NCI-H1105 (cell line): ENCODE data around the gene ATRN.
"Not testable (repeated sequence)": the region's sequence is repeated elsewhere in the genome, so short reads cannot be mapped to it uniquely, and the experiment has no call there.

Experiments used
- DNase-seq: peaks from one replicate; lab custom pipeline; 2025; lab: John Stamatoyannopoulos, UW

ATRN gene

GRCh38 chr20:3470208-3470626, 601 bp upstream of the ATRN start:
- DNase-seq: no peak

- no peak for DNase-seq
Measured at GRCh38 chr20:3471397-3472021, 691 bp downstream of the ATRN start.

- no peak for DNase-seq
Measured at GRCh38 chr20:3472105-3472504, 1.3 kb downstream of the ATRN start.

GRCh38 chr20:3473324-3473723, 2.5 kb downstream of the ATRN start:
- DNase-seq: no peak

GRCh38 chr20:3473944-3474343, 3.1 kb downstream of the ATRN start:
- no peak for DNase-seq

- not testable (repeated sequence) for DNase-seq
Measured at GRCh38 chr20:3477003-3477860, 6.4 kb downstream of the ATRN start.

- no peak for DNase-seq
Measured at GRCh38 chr20:3477861-3478544, 7.2 kb downstream of the ATRN start.

- no peak for DNase-seq
Measured at GRCh38 chr20:3479025-3479424, 8.2 kb downstream of the ATRN start.

- no peak for DNase-seq
Measured at GRCh38 chr20:3479759-3480615, 9.2 kb downstream of the ATRN start.

GRCh38 chr20:3483309-3483708, 12.5 kb downstream of the ATRN start:
- DNase-seq: no peak

- DNase-seq: no peak
Measured at GRCh38 chr20:3483784-3484183, 13.0 kb downstream of the ATRN start.

GRCh38 chr20:3485913-3486312, 15.1 kb downstream of the ATRN start:
- no peak for DNase-seq

- DNase-seq: no peak
Measured at GRCh38 chr20:3486850-3487249, 16.0 kb downstream of the ATRN start.

- DNase-seq: no peak
Measured at GRCh38 chr20:3492669-3493068, 21.9 kb downstream of the ATRN start.

- no peak for DNase-seq
Measured at GRCh38 chr20:3494218-3494617, 23.4 kb downstream of the ATRN start.

GRCh38 chr20:3502878-3503277, 32.1 kb downstream of the ATRN start:
- no peak for DNase-seq

GRCh38 chr20:3505148-3505547, 34.3 kb downstream of the ATRN start:
- DNase-seq: no peak

GRCh38 chr20:3509064-3509463, 38.2 kb downstream of the ATRN start:
- DNase-seq: no peak

- no peak for DNase-seq
Measured at GRCh38 chr20:3510110-3510509, 39.3 kb downstream of the ATRN start.

GRCh38 chr20:3512239-3512638, 41.4 kb downstream of the ATRN start:
- DNase-seq: not testable (repeated sequence)

GRCh38 chr20:3514012-3514642, 43.3 kb downstream of the ATRN start:
- no peak for DNase-seq
